GM19025 (cell line): Measurements from ENCODE around the gene MZT2B.
"Not testable (repeated sequence)": the region's sequence is repeated elsewhere in the genome, so short reads cannot be mapped to it uniquely, and the experiment has no call there.

ENCODE experiments used
- ATAC-seq: cut with Tn5 transposase; IDR thresholded peaks from one replicate; pipeline ENCODE4 v1.9.1; 2021; ENCODE audit warnings: mild to moderate bottlenecking, low read depth, moderate library complexity; ENCODE audit not compliant: unreplicated experiment

MZT2B gene

DNA sequence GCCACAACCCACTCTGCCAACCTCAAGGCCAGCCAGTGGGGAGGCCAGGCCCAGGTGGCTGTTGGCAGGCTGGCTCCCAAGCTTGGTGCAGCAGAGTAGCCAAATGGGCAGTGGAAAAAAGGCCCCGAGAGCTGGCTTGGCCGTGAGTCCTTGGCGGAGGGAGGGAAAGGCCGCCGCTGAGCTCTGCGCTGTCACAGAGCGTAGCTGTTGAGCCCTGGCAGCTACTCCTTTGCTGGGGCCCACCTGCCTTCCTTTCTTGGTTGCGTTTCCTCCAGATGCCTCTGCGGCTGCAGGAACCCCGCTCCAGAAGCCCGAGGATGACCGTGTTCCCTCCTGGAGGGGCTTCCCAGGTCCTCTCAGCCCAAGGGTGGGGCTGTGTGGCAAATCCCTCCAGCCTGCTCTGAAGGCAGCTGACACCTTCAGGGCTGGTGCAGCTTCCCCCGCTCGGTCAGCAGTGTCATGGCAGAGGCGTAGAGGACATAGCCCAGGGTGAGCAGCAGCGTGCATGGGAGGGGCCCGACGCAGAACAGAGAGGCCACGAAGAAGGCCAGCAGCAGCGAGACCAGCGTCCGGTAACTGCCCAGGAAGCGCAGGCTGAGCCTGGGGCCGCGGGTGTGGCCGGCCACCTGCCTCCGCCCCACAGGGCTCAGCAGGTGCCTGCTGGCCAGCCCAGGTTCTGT is 29.8 kb upstream of the MZT2B start:
- not testable (repeated sequence) for ATAC-seq

GRCh38 chr2:130152816-130153595 is 29.1 kb upstream of the MZT2B start:
- ATAC-seq, result no peak

DNA sequence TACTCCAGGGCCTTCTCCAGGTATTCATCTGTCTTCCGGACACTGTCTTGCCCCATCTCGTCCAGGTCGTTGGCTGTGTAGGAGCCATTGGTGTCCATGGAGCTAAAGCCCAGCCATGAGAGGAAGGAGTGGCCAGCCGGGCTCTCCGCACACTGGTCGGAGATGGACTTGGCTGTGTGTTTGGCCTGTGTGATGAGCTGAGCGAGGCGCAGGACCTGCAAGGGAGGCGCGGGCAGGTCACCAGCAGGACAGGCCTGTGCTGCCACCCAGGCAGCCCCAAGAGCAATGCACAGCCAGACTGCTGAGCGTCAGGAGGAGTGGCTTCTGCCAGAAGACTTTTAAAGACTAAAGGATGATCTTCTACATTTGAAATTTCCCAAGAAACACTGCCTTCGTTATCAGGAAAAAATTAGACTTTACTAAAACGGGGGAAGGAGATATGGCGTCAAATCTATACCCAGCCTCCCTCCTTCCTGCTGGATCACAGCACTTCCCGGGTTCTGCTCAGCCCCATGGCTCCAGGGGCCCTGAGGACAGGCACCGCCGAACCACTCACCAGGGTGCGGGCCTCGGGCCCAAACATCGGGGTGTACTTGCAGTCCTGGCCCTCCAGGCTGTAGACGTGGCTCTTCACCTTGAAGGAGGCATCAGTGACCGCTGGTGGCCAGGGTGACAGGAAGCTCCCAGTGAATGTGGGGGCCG is 28.2 kb upstream of the MZT2B start:
- not testable (repeated sequence) for ATAC-seq

DNA sequence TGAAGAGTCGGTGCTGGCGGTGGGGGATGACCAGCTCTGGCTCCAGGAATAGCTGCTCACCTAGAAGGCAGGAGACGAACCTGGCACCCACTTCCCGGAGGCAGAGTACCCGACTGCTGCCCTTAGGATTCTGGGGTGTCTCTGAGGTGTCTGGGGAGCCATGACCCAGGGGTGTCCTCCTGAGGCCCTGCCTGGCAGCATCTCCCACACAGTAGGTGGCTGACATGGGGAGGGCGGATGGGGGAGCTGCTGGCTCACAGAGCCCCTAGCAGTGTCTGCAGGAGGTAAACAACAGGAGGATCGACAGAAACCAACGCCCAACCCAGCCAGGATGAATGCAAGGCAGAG is 27.7 kb upstream of the MZT2B start:
- not testable (repeated sequence) for ATAC-seq

DNA sequence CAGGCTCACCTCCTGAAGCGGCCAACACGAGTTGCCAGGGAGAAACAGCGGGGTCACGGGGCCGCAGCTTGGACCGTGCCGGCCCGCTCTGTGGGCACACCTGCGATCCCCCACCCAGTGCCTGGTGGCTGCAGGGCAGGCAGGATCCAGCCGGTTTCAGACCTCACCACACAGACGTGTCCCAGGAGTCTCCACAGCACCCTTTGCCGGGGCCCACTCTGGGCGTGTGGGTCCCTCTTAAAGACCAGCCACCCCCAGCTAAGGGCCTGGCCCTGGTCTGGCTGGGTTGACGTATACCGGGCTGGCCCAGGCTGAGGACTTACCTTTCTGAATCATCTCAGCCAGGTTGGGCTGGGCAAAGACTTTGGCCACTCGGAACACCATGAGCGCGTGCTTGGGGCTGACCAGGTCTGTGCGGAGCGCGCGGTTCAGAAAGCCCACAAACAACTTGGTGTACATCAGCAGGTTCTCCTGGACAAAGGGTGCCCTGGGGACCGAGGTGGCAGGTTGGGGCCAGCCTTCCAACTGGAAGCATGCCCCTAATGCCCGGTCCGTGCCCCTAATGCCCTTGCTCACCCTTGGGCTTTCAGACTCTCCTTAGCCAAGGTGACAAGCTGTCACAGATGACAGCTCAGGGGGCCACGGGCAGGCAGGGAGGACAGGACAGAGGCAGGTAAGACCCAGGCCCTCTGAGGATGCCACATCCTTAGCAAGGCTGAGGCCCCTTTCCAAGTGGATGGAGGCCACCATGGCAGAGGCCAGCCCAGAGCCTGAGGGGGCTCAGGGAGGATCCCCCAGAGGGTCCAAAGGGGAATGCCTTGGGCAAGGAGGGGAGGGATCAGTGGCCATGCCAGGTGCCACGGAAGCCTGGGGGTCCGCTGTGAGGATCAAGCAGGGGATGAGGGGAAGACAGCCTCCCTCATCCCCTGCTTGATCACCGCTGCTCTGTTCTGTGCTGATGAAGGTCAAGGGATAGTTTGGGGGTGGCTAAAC is 27.0 kb upstream of the MZT2B start:
- no peak for ATAC-seq

DNA sequence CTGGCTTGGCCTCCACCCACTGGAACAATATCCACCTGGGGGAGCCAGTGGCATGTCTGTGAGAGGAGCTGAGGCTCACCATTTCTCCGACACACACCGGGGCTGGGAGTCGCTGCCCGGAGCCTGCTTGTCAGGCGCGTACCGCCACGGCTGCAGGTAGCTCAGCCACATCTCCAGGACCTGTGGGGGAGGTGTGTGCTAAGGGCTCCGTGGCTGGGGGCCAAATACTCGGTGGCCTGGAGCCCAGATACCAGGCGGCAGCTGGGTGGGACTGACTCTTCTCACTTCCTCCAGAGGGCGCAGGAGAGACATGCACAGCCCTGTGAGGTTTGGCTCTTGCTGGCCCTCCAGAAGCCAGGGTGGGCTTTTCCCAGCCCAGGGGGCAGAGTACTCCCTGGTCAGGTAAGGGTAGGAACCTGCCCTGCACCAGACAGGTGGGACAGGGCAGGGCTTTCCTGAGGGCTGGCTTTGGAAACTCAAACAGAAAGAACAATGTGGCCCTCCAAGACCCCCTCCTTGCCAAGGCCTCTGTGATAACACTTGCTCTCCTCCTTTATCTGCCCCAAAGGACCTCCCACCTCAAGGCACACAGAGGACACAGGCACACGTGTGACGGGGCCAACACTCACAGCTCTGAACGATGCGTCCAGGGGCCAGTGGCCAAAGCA is 26.0 kb upstream of the MZT2B start:
- ATAC-seq, result not testable (repeated sequence)

GRCh38 chr2:130156624-130157004 is 25.4 kb upstream of the MZT2B start:
- ATAC-seq, result no peak

DNA sequence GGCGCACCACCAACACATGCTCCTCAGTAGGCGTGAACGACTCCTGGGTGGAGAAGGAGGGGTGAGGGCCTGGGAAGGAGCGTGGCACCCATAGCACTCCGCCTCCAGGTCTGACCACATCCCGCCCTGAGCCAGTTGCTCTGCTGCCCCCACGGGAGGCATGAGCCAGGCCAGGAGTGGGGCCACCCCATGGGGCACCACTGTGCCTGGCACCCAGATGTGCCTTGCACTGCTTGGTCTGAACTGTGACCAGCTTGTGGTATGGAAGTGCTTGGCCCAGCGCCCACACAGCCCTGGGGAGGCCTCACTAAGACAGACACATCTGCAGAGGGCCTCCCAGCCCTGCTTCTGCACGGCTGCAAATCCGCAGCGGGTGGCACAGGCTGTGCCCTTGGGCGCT is 24.7 kb upstream of the MZT2B start:
- peak; percentile 35 for ATAC-seq

DNA sequence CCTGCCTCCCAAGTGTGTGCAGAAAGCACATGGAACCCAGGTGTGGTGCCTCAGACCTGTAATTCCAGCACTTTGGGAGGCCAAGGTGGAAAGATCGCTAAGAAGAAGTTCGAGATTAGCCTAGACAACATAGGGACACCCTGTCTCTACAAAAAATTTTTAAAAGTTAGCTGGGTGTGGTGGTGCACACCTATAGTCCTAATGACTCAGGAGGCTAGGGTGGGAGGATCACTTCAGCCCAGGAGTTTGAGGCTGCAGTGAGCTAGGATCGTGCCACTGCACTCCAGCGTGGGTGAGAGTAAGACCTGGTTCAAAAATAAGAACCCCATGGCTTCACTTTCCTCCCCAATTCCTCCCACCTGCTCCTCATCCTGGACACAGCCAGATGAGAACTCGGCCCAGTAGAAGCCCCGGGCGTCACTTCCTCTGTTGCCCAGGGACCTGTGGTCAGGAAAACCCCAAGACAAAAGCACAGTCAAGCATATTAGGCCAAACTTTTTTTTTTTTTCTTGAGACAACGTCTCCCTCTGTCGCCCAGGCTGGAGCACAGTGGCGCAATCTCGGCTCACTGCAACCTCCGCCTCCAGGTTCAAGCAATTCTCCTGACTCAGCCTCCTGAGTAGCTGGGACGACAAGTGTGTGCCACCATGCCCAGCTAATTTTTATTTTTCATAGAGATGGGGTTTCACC is 24.1 kb upstream of the MZT2B start:
- peak; percentile 79 for ATAC-seq

DNA sequence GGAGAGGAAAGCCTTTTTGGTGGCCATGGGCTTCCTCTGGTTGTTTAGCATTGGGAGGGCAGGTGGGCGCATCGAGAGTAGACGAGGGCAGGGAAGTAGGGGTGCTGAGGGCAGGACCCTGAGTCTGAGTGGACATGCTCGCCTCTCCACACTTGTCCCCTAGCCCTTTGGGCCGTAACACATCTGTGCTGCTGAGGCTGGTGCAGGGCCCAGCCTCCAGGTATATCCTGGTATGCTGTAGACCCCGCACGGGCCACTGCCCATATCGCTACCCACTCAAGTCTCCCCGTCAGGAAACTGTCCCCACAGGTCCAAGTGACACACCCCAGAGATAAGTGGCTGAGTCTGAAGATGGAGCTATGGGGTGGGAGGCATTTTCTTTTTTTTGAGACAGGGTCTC is 23.4 kb upstream of the MZT2B start:
- ATAC-seq, result no peak

DNA sequence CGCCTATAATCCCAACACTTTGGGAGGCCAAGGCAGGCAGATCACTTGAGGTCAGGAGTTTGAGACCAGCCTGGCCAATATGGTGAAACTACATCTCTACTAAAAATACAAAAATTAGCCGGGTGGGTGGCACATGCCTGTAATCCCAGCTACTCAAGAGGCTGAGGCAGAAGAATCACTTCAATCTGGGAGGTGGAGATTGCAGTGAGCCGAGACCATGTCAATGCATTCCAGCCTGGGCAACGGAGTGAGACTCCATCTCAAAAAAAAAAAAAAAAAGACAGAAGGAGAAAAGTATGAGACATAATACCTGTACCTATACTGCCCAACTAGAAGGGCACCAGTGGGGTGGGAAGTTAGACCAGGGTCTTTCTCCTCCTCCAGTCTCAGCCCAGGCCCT is 22.7 kb upstream of the MZT2B start:
- not testable (repeated sequence) for ATAC-seq

GRCh38 chr2:130160131-130160530 is 21.9 kb upstream of the MZT2B start:
- ATAC-seq, result no peak

DNA sequence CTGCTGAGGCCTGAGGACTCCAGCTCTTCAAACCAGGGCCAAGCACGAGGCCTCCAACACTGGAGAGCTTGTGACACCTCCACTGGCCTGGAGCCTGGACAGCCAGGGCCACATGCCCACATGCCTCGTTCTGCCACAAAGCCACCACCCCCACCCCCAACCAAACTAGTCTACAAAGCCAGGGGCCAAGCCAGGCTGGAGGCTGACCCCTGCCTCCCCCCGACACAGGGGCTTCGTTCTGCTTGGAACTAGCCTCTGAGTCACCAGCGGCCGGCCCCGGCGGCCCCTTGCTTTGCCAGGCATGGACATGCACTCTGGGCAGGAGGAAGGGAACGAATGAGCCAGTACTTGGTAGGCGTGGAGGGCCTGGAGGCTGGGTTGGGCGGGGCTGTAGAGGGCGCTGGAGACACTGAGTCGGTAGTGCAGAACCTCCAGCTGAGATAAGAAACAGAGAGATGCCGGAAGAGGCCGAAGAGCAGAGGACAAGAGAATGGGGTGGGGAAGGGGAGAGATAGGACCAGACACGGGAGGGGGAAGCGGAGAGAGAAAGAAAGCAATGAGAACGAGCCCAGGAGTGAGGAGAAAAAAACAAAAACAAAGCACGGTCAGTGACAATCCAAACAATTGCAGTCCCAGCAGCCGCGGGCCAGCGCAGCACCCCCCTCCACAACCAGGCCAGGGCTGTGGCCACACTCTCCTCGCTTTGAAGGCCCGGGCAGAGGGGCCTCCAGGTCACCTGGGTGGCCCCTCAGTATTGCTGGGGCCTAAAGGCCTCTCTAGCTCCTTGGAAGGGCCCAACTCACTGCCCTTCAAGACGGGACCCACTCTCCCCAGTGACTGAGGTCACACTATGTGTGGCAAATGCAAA is 21.0 kb upstream of the MZT2B start:
- not testable (repeated sequence) for ATAC-seq

DNA sequence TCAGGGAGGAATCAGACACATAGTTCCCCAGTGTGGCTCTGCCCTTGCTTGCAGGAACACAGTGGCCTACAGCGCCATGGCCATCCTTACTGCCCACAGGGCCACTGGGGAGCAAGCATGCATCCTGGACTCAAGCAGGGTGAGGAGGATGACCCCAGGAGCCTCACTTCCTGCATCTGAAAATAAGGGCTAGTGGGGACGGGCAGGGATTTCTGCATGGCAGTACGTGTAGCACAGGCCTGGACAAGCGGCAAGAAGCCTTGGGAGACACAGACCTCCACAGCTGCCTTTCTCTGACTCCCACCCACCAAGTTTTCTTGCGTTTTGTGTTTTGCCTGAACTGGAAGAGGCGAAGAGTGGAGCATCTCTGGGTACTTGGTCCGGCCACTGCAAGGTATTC is 19.6 kb upstream of the MZT2B start:
- not testable (repeated sequence) for ATAC-seq

DNA sequence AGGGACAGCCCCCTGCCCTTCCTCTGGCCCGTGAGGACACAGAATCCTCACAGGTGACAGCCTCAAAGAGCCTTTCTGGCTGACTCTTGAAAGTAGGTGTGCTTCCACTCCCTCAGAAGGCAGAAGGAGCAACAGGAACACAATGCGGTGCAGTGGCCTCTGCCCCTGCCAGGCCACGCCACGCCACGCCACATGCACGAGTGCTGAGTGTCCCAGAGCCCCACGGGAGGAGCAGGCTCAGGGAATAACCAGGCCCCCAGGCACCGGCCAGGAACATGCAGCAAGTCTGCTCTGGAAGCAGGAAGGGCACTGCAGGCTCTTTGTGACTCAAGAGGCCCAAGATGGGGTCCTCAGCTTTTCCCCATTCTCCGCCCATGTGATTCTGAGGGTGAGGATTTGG is 19.1 kb upstream of the MZT2B start:
- ATAC-seq, result no peak

- no peak for ATAC-seq
Observed at GRCh38 chr2:130165293-130166016, 16.6 kb upstream of the MZT2B start.

- ATAC-seq, result not testable (repeated sequence)
Observed at GRCh38 chr2:130166611-130167010, 15.5 kb upstream of the MZT2B start.

DNA sequence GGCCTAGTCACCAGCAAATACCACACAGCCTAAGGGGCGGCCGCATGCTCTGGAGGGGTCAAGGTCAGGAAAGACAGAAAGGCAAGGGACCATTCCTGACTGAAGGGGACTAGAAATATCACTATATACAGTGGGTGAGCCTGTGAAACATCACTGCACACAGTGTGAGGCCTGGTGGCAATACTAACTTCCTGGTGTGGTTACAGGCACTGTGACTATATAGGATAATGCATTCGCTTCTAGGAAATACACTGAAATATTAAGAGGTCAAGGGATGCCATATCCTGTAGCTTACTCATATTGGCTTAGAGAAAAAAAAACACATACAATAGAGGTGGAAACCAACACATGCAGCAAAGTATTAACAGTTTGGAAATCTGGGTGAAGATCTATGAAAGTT is 12.9 kb upstream of the MZT2B start:
- ATAC-seq, result not testable (repeated sequence)
